Fibroblast of skin of back (primary cell): Measurements from ENCODE around the gene COL4A2.
"Not testable (repeated sequence)": the region's sequence is repeated elsewhere in the genome, so short reads cannot be mapped to it uniquely, and the experiment has no call there.

Source experiments
- DNase-seq: peaks from one replicate; pipeline ENCODE4 v3.0.0-alpha.2; 2013

COL4A2 gene

GRCh38 chr13:110523180-110523579 is 216.1 kb downstream of the COL4A2 start:
- DNase-seq: no peak

DNA sequence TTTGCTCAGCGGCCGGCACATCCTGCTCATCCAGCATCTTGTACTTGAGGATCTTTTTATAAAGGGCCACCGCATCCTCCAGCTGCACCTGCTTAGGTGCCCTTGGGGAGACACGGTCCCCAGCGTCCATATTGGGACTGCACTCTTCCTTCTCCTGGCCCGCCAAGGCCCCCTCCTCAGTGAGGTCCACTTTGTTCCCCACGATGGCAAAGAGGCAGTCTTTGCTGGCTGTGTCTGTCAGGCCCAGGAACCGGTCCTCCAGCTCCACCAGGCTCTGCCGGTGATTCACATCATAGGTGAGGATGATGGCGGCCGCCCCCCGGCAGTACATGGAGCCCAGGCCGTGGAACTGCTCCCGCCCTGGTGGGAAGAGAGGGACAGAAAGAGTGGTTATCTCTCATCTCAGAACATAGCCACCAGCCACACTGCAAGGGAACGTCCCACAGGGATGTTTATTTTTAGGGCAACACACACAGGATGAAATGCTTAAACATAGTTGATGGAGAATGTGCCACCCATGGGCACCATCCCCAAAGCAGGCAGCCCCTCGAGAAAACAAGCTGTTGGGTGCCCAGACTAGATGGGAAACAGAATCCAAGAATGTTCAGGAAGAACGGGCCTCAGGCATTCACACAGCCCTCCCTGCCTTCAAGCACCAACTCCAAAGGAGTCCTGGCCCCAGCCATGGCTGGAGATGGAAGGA is 216.9 kb downstream of the COL4A2 start:
- no peak for DNase-seq

- no peak for DNase-seq
Observed at GRCh38 chr13:110524541-110525257, 217.6 kb downstream of the COL4A2 start.

GRCh38 chr13:110525328-110526319 is 218.5 kb downstream of the COL4A2 start:
- DNase-seq: no peak

DNA sequence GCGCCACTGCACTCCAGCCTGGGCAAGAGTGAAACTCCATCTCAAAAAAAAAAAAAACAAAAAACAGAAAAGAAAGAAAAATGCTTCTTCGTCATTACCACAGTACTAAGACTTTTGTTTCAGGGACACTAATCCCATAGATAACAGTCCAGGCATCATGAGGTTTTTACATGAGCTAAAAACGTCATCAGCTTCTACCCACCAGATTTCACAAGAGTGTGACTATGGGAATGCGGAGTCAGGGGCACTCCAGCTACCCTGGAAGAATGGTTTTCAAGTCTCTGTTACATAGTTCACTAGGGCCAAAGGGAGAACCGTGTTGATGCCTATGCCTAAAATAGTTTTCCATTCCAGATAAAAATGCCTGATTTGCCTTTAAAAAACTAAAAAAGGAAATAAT is 221.3 kb downstream of the COL4A2 start:
- no peak for DNase-seq

GRCh38 chr13:110528911-110529310 is 221.8 kb downstream of the COL4A2 start:
- no peak for DNase-seq

DNA sequence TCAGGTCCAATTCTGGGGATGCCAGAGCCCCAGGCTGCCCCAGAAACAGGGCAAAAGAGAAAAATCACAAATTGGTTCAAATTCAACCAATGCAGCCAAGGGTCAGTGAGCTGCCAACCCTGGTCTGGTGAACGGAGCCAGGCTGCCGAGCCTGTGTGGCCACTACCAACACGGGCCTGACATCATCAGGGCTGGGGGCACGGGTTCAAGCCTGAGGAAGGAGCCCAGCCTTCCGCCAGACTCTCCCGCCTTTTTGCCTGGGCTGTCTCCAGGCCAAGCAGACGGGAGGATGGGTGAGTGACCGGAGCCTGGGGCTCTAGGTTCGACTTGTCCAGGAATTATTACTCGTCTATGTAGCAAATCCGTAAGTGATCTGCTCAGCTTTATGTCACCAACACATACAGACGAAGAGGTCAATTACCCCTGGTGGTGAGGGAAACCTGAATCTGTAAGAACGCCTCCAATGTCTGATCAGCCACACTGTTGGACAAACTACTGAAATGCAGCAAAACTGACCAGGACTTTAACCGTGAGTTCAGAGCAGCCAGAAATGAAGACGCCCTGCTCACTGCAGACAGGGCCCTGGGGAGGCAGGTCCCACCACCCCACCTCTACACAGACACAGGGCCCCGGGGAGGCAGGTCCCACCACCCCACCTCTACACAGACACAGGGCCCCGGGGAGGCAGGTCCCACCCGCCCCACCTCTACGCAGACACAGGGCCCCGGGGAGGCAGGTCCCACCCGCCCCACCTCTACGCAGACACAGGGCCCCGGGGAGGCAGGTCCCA is 222.6 kb downstream of the COL4A2 start:
- no peak for DNase-seq

DNA sequence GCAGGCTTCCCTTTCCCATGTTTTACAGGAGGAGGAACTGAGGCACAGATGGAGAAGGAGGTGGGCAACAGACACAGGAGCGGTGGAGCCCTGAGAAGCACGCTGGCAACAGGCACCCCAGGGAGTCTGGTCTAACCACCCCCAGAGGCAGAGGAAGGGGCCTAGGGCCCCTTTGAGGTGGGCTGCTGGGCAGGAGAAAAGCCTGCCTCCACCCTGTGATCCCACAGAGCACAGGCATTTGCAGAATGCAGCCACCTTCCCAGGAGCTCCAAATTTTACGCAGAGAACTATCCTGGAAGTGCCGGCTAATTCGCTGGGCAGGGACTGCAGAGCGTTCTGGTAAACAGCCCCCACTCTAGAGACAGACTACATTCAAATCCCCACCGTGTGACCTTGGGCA is 224.0 kb downstream of the COL4A2 start:
- no peak for DNase-seq

- no peak for DNase-seq
Observed at GRCh38 chr13:110531671-110532083, 224.6 kb downstream of the COL4A2 start.

DNA sequence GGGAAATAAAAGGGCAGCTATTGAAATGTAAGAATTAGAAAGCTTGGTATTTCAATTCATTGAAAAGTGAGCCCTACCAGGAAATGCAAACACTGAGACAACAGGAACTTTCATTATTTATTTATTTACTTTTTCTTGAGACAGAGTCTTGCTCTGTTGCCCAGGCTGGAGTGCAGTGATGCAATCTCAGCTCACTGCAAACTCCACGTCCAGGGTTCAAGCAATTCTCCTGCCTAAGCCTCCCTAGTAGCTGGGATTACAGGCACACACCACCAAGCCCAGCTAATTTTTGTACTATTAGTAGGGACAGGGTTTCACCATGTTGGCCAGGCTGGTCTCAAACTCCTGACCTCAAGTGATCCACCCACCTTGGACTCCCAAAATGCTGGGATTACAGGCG is 225.2 kb downstream of the COL4A2 start:
- DNase-seq: not testable (repeated sequence)

DNA sequence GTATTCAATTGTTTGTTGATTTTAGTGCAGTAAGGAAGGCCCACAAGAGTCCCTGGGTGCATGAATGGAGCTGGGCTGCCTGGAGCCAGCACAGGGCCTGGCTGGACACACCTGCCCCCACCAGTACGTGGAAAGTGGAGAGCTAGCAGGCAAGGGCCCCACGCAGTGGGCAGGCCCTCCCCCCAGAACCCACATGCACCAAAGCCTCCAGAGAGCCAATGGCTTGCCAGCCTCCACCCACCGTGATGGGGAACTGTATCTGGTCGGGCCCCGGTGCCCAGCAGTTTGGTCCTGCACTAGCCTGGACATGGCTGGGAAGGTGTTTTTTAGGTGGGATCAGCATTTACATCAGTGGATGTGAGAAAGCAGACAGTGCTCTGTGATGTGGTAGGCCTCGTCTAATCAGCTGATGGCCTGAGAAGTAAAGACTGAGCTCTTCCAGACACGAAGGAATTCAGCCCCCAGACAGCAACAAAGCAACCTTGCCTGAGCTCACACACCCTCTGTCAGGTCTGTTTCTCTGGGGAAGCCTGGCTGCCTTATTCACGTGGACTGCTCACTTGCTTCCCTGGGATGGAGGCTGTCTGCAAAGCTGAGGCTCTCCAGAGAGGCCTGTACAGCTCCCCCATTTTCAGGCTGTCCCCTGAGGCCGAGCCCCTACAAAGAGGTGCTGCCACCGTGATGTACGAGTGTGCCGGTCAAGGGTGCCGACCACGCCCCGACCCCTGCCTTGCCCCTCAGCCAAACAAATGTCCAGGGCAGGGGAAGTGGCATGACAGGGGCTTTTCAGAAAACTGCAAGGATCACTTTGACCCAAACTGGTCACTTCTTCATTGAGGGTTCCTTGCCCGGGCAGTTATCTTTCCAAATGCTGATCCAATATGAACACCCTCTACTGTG is 226.9 kb downstream of the COL4A2 start:
- DNase-seq: no peak

- DNase-seq: no peak
Observed at GRCh38 chr13:110535526-110535925, 228.4 kb downstream of the COL4A2 start.

DNA sequence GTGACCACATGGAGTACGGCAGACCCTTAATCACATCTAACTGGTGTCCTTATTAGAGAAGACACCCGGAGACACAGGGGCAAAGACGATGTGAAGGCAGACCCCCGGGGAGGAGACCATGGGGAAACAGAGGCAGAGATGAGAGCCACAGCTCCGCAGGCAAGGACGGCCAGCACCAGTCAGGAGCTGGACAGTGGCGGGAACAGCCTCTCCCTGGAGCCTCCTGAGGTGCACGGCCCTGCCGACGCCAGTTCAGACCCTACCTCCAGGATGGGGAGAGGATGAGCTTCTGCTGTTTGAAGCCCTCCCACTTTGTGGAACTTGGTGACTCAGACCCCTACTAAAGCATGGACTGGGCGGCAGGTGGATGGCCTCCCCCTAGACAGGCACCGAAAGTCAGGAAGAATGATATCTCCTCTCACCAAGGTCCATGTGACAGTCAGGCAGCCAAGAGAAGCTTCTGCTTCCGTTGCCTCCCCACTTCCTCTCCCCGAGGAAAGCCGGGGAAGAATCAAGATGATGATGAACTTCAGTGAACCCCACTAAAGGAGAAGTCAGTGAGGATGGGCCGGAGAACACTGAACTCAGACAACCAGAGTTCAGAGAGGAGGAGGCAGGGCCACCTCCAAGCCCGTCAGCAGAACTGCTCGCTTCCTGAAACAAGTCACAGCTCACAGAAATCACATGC is 229.1 kb downstream of the COL4A2 start:
- no peak for DNase-seq

- peak; percentile 56 for DNase-seq
Observed at GRCh38 chr13:110538632-110539031, 231.5 kb downstream of the COL4A2 start.

DNA sequence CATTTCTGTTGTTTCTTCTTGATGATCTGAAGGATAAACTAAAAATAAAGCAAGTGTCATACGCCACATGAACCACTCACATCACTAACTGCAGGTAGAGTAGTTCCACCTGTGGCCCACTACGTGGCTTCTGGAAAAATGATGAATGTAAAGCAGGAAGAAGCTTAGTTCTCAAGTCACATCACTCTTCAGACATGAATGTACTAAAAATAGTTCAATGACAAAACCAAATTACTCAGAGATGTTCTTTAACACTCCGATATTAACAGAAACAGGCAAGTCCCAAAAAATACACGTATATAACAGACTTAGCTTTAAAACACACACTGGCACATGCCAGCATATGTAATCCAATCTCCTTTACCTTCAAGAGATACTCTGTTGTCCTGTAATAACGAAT is 232.8 kb downstream of the COL4A2 start:
- no peak for DNase-seq

- no peak for DNase-seq
Observed at GRCh38 chr13:110540871-110541525, 233.9 kb downstream of the COL4A2 start.

DNA sequence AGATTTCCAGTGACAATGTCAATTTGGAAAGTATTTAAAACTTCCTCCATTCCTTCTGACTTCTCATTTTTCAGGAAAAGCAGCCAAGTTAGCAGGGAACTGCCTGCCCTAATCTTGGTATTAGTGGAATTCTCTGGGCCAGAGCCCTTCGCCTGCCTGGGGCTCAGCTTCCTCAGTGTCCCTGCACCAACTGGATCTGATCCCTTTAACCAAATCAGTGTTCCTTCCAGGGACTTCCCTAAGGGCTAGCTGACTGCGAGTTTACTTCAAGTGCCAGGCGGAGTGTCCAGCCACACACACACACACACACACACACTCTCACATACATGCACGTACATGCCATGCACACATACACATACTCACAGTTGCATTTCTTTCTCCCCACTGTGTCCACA is 234.4 kb downstream of the COL4A2 start:
- no peak for DNase-seq

GRCh38 chr13:110542169-110542796 is 235.2 kb downstream of the COL4A2 start:
- DNase-seq: no peak

GRCh38 chr13:110546378-110546777 is 239.3 kb downstream of the COL4A2 start:
- peak; percentile 56 for DNase-seq
